Stimulated activated CD4-positive, alpha-beta T cell treated with anti-CD3 and anti-CD28 coated beads, TNF-alpha, amount 100 ng/mL, for 4 hours (primary cell): Measurements from ENCODE around the gene LCNL1.

ENCODE experiments used
- DNase-seq, 3 experiments: peaks; one replicate each; pipeline ENCODE4 v3.0.0-alpha.2; 2020; ENCODE audit warnings: low read depth in 3 of 3

LCNL1 gene

GRCh38 chr9:136958898-136959850 is 23.6 kb upstream of the LCNL1 start:
- DNase-seq: no peak

DNA sequence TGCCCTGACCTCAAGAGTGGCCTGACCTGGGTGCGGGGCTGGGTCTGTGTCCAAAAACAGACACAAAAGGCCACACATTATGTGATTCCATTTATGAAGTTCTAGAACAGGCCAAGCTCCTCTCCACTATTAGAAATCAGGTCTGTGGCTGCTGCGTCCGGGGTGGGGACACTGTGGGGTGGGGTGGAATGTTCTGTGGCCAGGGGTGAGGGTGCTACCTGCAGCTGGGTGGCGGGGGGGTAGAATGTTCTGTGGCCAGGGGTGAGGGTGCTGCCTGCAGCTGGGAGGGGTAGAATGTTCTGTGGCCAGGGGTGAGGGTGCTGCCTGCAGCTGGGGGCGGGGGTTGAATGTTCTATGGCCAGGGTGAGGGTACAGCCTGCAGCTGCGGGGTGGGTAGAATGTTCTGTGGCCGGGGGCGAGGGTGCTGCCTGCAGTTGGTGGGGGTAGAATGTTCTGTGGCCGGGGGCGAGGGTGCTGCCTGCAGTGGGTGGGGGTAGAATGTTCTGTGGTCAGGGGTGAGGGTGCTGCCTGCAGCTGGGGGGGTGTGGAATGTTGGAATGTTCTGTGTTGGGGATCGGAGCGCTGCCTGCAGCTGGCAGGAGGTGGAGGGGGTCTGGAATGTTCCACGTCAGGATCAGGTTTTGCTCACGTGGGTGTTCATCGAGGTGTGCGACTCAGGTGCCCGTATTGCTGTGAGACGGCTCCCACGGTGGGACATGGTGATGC is 22.4 kb upstream of the LCNL1 start:
- DNase-seq: no peak

DNA sequence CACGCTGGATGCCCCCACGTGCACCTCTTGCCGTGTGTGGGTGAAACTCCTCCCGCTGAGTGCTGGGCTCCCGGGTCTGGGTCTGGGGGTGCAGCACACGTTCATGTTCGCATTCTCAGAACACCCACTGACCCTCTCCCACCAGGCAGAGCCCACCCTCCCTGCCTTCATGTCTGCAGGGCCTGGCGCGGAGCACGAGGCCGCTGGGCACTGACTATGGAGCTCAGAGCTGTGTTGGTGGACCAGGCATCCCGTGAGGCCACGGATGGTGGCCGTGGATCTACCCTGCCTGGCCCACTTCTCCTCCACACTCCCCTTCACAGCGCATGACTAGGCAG is 21.9 kb upstream of the LCNL1 start:
- DNase-seq: no peak

- DNase-seq: no peak
Measured at GRCh38 chr9:136961279-136962065, 21.3 kb upstream of the LCNL1 start.

GRCh38 chr9:136962163-136962562 is 20.6 kb upstream of the LCNL1 start:
- no peak for DNase-seq

DNA sequence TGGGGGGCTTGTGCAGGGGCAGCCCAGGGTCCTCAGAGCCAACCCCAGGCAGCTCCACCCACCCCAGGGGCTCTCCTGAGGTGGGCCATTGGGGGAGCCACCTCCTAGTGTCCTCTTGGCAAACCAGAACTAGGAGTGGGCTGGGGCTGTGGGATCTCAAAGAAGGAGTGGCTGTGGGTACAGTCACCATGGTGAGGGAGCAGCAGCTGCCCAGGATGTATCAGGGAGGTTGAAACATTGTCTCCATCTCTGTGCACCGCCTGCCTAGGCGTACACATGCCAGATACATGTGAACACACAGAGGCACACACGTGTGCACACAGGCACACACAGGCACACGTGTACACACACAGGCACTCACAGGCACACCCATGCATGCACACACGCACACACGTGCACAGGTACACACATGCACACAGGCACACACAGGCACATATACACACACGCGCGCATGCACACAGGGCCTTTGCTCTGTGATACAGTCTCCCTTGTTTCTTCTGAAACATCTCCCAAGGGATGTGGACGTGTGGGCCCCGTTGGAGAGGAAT is 20.0 kb upstream of the LCNL1 start:
- no peak for DNase-seq

DNA sequence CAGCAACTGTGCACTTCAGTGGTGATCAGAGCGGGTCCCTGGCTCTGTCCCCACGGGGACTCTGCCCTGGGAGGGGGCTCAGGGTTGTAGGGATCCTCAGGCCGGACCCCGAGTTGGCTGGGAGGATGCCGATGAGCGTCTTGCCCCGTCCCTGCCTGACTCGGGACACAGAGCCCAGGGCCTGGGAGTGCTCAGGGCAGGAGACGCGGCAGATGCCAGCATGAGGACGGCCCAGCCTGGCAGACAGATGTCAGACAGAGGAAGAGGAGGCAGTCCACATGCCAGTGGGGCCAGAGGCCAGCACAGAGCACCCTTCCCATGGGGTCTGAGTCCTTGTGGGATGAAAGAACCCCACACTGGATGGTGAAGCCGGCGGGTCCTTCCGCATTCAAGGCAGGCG is 19.5 kb upstream of the LCNL1 start:
- no peak for DNase-seq

DNA sequence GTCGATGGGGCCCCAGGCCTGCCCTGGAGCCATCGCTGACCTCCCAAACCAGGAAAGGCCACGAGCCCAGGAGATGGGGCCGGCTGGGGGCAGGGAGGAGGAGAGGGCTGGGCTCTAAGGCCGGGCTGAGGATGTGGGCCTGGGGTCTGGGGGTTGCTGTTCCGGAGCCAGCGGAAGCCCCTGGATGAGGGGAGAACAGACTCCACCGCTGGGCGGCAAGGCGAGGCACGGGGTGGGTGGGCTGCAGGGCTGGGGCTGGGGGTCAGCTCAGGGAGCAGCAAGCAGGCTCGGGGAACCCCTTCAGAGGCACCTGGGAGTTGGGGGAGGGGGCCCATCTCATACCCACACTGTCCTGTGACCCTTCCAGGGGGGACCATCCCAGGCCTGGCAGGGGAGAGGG is 19.0 kb upstream of the LCNL1 start:
- no peak for DNase-seq

- DNase-seq: no peak
Measured at GRCh38 chr9:136964171-136964689, 18.6 kb upstream of the LCNL1 start.

DNA sequence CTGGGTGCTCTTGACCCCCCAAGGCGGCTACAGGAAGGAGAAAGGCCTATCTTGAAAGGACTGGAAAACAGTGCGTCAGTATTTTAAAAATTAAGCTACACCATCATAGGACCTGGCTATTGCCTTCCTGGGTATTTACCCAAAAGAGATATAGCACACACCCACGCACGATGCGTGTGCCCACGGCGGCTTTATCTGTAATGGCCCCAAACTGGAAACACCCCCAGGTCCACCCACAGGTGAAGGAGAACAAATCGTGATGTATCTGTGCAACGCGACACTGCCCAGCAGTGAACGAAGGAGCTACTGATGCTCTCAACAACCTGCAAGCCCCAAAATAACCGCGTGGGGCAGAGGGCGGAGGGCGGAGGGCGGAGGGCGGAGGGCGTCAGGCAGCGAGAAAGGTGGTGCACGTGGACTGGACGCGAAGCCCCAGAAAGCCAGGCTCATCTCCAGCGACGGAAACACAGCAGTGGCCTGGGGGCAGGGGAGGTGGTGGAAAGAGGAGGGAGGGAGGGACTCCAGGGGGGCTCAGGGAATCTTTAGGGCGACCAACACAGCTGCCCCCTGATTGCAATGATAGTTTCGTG is 17.9 kb upstream of the LCNL1 start:
- no peak for DNase-seq

- no peak for DNase-seq
Measured at GRCh38 chr9:136965771-136966484, 16.9 kb upstream of the LCNL1 start.

DNA sequence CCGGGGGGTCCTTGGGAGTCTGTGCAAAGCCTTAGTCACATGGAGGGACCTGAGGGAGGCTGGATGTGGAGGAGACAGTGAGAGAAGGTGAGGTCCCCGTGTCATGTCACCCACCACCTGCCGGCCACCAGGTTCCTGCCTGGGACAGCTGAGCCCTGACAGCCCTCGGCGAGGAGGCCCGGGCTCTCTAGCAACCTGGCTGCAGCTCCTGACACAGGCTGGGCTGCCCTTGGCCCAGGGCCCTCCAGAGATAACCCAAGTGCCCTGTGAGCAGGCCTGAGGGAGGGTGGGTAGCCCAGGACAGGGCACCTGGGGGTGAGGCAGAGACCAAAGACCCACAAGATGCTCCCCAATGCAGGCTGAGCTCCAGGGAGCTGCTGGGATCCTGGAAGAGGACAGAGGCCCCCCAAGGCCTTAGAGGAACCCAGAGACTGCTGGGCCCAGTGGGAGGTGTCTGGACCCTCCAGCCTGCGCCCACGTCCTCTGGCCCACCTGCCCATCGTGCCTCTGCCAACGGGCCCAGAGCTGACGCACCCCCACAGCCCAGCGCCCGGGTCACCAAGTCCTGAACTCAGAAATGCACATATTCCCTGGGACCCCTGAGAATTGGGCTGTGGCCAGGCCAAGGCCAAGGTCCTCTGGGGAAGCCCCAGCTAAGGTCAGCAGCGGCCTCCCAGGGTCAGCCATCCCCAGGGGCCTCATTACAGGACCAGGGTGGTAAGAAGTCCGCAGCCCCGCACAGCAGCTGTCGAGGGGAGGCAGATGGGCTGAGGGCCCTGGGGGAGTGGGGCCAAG is 14.3 kb upstream of the LCNL1 start:
- no peak for DNase-seq

DNA sequence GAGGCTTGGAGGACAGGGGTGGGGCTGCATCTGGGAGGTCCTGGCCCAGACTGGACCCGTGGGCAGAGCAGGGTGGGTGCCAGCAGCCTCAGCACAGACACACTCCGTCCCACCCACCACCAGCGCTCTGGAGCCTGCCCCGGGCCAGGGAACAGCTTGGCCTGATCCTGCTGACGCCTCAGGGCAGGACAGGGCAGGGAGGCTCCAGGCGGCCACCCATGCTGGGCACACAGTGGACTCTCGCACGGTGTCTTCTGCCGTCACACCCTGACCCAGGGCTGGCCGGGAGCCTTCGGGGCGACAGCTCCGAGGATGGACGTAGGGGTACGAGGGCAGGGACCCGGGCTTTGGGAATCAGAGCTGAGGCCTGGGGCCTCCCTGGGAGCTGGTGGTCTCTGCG is 13.6 kb upstream of the LCNL1 start:
- no peak for DNase-seq

DNA sequence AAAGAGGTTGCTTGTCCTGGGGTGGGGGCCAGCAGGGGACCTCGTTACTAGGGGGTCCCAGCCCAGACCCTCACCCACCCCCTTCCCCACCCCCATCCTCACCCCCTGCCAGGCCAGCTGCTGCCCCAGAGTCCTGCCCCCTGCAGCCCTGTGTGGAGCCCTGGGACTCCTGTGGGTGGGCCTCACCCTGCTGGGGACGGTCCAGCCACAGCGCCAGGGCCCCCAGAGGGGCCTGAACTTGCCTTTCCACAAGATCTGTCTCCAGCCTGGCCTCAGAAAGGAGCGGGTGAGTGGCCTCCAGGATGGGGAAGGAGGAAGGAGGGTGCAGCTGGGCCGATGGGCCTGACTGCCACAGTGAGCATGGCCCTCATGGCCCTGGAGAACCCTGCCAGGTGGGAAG is 13.0 kb upstream of the LCNL1 start:
- no peak for DNase-seq

GRCh38 chr9:136970361-136970760 is 12.4 kb upstream of the LCNL1 start:
- no peak for DNase-seq

DNA sequence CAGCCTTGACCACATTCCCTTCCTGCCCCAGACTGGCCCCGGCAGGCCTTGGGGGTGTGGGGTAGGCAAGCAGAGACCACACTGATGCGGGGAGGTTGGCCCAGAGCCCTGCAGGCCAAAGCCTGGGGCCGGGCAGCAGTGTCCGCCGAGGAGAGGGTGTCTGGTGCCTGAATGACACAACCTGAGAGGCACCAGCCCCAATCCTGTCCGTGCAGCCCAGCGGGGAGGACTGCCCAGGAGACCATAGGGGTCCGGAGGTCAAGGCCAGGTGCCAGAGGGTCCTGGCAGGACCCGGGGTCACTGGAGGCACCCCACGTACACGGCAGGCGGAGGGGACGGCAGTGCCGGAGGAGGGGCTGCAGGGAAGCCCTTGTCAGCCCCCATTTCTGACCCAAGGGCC is 11.0 kb upstream of the LCNL1 start:
- DNase-seq: no peak

- no peak for DNase-seq
Measured at GRCh38 chr9:136972335-136972734, 10.5 kb upstream of the LCNL1 start.

DNA sequence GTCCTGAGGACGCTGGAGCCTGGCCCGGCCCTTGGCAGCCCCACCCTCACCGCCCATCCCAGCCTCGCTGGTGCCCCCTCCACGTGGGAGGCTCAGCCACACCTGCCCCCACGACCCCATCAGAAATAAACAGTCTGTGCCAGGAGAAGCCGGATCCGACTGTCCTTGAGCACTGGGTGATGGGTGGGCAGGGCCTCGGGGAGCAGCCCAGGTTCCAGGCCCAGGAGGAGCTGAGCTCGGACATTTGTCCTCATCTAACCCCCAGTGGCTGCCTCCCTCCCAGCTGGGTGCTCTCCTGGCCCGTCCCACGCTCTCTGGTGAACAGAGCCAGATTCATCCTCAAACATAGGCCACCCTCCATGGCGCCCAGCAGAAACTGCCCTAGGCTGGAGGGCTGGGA is 10.1 kb upstream of the LCNL1 start:
- no peak for DNase-seq

DNA sequence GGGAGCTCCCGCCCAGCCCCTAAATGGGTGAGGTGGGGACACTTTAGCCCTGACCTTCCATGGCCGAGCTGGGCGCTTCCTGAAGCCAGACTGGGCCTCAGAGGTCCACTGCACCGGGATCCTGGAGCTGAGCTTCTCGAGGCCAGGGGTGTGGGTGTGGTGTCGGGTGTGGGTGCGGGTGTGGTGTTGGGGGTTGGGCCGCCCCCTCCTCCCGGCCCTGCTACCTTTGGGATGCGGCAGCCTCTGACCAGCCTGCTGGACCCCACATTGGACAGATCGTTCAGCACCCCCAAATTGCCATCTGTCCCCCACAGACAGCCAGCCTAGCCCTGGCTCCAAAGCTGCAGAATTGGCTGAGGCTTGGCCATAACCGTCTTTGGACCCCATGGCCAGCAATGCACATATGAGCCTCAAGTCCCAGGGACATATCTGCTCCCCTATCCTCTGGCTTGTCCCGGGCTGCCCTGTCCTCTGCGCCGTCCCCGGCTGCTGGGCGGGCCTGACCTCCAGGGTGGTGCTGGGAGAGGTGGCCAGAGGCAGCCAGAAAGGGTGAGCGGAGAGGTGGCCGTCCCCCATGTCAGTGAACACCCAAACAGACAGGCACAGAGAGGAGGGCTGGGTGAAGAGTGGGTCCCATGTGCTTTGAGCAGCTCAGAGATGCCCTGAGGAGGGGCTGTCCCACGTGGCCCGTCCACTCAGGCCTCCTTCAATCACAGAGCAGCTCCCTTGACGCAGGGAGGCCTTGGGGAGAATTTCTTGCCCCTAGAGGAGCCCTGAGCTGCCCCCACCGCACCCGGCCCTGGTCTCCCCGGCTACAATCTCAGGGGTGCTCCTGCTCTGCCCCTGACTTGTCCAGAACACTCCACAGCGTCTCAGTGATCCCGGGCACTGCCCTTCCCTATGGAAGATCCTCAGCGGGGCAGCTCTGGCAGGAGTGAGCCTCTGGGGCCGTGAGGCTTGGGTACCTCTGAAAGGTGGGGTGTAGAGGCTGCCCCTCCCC is 8.9 kb upstream of the LCNL1 start:
- DNase-seq: no peak
